ENCODE data around the gene EXT2.

Gene EXT2

GRCh38 chr11:44174842-44175241 lies 79.4 kb downstream of the EXT2 start:
- DNase-seq, result no peak

DNA sequence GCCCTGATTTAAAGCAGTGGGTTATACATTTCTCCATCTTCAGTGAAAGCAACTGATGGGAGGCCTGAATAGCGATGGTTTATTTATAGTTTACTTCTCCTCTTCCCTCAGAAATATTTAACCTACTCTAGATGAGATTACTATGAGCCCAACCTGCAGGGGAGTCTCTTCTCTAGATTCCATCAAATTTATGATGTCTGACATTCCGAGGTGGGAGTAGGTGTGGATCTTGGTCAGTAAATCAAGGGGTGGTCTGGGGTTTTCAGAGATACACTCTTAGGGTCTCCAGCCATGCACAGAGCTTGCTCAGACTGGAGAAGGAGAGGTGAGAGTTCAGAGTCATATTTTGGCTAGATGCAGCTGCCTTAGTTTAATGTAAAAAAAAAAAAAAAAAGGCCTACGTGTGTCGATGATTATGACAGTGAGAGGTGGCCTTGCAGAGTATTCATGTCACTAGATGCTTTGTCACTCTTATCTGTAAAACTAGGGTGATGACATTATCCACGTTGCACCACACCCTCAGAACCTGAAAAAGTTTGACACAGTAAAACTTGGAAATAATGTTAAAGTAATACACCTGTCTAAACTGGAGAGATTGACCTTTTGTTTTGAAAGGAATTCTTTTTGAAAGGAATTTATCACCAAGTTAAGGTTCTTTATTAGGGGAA lies 81.2 kb downstream of the EXT2 start:
- no peak for DNase-seq

DNA sequence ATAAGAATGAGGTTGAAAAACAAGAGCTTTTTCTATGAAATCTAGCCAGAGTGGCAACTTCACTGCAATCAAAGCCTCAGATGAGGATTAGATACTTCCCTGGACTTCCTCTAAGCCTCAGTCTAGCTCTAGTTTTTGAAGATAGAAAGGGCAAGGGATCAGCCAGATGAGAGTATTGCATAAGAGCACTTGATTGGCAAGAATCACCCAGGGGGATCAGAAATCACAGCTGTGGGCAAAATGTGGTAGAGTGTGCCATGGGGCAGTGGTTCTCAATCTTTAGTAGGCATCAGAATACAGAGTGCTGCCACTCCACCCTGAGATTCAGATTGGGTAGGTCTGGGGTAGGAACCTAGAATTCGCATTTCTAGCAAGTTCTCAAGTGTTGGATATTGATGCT lies 82.4 kb downstream of the EXT2 start:
- DNase-seq, result peak; percentile 4 to 32

GRCh38 chr11:44178381-44178780 lies 82.9 kb downstream of the EXT2 start:
- DNase-seq, result no peak

- DNase-seq, result no peak
Observed at GRCh38 chr11:44179173-44179572, 83.7 kb downstream of the EXT2 start.

DNA sequence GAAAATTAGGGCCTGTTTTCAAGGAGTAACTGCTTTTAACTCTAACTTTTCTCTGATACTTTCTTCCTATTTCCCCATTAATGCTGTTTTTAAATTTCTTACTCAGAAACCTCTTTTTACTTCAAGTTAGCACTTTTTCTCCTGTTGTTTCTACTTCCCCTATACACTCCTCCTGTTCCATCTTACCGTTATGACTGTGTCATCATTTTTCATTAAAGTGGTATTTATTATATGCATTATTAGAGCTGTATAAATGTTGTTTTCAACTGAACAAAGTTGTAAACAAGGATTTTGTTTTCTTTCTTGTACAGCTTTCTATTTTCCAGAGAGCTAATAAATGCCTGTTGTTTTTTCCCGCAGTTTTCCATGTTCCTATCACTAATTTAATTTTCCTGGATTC lies 84.6 kb downstream of the EXT2 start:
- DNase-seq, result no peak

GRCh38 chr11:44185522-44185921 lies 90.0 kb downstream of the EXT2 start:
- DNase-seq, result no peak

- DNase-seq, result no peak
Observed at GRCh38 chr11:44186321-44186930, 90.9 kb downstream of the EXT2 start.

GRCh38 chr11:44188643-44189042 lies 93.2 kb downstream of the EXT2 start:
- no peak for DNase-seq

GRCh38 chr11:44189986-44190882 lies 94.8 kb downstream of the EXT2 start:
- no peak for DNase-seq

GRCh38 chr11:44190883-44191230 lies 95.4 kb downstream of the EXT2 start:
- no peak for DNase-seq

DNA sequence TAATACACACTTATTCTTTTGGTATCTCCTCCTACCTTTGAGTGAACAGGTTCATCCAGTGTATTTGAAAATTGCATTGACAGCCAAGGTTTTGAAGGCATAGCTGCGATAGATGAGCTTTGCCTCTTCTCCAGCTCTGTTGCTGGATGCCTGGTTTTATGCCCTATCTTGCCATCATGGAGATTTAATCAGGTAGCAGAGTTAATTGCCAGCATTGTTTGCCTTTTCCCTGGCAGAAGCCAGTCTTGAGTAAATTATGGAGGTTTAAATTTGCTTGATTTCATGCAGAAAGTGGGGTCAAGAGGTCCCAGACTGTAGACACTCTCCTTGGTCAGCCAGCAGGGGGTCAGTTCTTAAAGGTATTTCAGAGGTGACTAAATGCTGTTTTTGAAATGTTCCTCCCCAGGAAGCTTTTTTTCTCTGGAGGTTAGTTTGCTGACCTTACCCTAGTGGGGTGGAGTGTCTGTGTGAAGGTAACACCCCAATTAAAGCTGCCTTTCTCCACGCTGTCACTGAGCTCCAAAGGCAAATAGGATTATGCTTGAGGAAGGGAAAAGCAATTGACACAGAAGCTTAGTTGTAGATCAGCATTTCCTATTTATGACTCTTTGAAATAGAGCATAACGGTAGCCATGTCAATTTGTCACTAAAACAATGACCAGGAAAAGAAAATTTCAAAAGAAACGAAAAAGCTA lies 96.0 kb downstream of the EXT2 start:
- DNase-seq, result no peak

DNA sequence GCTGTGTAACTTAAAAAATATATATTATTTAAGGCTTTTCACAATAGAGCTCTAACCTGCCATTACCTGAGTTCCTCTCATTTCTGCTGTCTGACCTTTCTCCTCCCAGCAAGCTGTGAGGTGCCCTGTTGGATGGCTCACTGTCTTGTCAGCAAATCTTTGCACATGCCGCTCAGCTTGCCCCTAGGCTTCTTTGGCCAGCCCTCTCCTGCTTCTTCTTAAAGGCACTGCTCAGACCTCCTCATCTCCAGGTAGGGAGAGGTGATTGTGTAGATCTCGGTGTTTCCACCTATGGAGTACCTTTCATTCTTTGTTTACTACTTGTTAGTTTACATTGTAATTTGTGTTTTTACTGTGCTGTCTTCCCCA lies 96.5 kb downstream of the EXT2 start:
- DNase-seq, result no peak

DNA sequence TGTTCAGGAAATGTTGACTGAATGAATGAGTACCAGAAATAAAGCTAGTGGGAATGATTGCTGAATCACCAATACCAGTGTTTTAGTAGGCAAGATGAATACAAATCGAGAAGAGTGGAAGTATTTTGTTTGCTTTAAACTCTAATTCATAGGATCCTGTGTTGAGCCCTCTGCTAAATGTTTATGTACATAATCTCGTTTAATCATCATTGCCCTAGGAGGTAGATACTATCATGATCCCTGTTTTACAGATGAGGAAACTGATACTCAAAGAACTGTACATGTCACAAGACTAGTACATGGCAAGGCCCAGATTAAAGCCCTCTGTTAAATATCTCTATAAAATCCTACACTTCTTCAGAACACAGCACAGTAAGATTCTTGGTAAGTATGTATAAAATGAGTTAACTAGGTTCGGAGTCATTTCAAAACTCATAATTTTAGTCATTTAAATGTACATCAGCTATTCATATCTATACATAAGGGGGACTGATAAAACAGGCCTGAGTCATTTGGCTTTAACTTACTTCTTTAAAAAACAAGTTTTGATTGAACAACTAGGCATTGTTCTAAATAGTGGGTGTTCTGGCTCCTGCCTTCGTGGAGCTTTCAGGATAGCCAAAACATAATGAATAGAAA lies 97.1 kb downstream of the EXT2 start:
- DNase-seq, result no peak

DNA sequence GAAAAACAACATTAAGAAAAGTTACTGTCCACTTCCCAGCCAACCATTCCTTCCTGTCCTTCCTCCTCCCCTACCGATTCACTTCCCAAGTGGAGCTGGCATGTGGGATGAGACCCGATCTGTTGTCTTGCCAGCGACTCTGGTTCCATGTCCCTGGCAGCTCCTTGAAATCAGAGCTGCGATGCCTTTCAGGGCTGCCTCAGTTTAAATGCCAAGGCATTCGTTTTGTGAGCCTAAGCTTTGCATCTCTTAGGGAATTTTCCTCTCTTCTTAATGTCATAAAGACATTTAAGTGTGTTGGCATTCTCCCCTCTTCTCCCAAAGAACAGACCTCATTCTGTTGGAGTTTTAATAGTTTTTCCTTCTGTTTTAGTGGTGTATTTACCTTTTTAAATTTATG lies 98.4 kb downstream of the EXT2 start:
- no peak for DNase-seq

GRCh38 chr11:44198146-44198724 lies 102.8 kb downstream of the EXT2 start:
- no peak for DNase-seq

- DNase-seq, result no peak
Observed at GRCh38 chr11:44199298-44199697, 103.8 kb downstream of the EXT2 start.

DNA sequence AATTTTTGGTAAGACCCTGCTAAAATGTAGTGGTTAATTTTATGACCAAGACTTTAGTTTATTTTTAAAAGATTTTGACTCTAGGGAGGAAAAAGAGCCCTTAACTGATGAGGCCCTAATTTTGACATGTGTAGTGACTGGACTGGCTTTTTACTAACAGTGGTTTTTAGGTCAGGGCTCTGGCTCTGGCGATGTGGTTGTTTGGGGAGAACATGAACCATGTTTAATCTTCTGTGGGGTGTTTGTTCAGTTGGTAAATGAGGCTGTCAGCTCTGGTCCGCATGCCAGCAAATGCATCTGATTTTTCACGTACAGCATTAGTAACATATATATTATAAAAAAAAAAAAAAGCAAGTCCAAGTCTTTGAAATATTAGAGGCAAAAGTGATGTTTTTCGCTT lies 104.3 kb downstream of the EXT2 start:
- no peak for DNase-seq

DNA sequence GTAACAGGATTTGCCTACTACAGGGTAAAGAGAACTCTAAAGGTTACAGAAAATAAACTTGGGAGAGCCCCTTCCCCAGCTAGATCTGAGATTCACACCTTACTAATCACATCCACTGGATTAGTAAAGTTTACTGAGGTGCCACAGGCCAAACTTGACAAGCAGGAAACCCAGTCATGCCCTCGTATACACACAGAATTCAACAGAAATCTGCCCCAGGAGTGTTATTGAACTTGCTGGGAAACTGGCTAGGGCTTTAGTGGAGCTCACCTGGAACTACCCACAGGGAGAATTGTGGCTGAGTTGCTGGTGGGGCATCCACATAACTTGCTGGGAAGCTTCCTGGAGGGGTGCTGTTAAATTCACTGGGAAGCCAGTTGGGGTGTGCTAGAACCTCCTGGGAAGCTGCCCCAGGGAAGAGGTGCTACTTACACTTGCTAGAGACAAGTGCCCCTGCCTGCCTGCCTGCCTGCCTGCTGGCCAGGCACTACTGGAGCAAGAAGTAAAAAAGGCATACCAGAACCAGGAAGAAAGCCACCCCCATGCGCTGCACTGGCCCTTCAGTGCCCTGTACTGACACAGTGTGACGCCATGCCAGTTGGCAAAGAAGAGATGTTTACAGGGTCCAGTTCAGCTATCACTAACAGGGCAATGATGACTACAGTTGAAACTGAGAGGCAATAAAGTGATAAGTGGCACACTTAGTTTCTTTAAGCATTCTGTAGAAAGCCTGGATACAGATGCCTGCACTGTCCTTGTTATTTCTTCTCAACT lies 108.0 kb downstream of the EXT2 start:
- DNase-seq, result no peak

DNA sequence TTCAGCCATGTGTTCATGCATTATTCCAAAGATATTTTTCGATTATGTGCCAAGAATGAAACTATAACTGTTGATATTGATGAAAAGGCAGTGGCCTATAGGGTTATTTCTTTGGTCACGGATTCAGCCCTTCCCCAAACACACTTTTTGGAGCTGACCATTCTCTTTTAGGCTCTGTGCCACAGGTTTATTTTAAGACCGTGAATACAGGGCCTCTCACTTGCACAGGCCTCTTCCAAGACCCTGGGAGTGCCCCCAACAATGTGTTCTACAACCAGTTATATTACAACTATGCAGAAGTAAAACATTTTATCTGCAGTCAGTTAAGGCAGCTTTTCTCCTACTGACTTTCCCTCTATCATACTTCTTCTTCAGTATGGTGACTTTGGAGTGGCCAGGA lies 109.9 kb downstream of the EXT2 start:
- DNase-seq, result no peak

DNA sequence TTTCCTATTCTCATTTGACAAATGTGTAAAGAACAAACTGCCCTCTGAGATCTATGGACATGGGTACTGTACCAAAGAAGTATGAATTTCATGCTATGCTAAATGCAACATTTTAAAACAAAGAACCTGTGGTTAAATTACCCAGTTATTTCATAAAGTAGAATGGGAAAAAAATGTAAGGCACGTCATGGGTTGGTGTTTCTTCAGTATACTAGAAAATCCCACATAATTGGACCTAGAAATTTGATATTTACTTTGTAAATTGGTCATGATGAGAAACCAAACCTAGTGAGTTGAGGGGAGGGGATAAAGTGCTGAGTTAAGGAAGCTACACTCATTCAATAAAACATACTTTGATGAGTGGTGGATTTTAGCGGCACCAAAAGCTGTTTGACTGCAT lies 110.4 kb downstream of the EXT2 start:
- no peak for DNase-seq

DNA sequence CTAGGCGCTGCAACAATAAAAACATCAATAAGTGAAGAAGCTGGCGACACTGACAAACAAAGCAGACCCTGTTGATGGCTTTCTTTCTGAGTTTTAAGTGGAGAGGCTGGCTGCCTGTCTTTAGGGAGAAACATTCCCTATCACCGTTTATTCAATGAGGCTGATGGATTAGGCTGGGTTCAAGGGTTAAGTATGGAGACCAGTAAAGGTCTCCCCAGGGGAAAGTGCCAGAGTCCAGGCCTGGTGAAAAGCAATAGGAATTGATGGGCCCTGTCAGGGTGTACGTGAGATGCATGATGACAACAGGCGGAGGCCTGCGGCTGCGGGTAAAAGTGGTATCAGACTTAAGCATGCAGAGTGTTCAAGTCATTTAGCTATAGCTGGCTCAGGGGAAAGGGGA lies 111.8 kb downstream of the EXT2 start:
- DNase-seq, result no peak

Data from NCI-H524 (cell line).